GM23248 (cell line): ENCODE data around the gene BHLHE40.

Experiments
- EZH2 ChIP-seq: fragments of 200-600 bp; sonication (generic); IDR thresholded peaks from 2 replicates; pipeline ENCODE4 v1.6.1; 2018; ENCODE audit warnings: antibody characterized with exemption, mild to moderate bottlenecking; ENCODE audit not compliant: insufficient read depth, poor library complexity, severe bottlenecking
- EZH2phosphoT487 ChIP-seq: fragments of 200-600 bp; sonication (generic); IDR thresholded peaks from 2 replicates; pipeline ENCODE4 v1.6.1; 2018; ENCODE audit warnings: antibody characterized with exemption, moderate library complexity, mild to moderate bottlenecking, low read depth; ENCODE audit not compliant: insufficient read depth

DNA sequence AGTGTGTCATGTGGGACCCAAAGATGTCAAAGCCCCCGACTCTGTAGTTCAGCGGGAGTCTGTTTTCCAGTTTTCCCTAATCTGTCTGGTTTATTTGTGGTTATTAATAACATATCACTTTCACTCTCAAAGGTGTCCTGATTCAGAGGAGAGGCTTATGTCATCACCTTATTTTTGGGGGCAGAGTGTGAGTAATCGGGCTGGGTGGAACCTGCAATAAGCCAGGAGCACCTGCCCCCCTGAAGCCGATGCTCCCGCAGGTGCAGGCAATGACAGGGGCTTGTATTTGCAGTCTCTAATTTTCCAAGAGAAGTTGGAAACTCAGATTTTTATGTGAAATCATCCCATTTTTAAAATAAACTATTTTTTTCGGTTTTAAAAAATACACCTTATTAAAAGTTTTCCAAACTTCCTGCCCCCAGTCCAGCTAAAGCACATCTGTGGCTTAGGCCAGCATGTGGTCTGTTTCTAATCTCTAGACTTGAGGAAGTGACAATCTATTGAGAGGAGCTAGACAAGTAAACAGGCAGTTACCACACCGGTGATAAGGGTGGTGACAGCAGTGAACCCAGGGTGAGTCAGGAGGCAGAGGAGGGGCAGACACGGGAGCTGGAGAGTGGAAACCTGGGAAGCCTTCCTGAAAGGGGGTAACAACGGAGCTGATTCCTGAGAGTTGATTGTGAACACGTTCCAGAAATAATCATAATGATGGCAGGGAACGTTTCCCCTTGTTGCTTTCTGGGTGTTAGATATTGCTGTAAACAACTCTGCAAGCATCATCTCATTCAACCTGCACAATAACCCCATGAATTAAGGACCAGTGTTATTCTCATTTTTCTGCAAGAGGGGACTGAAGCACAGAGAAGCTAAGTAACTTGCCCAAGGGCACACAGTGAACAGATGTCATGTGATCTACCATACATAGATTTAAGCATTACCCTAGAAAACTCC is 37.2 kb downstream of the BHLHE40 start:
- no peak for TF ChIP-seq EZH2phosphoT487
- no peak for TF ChIP-seq EZH2
